Measurements from ENCODE around the gene UST. TPM values are rescaled to one million over a fixed set of nuclear protein-coding genes. Genes with fewer than 3 reads are reported as not detected.
"Not testable (repeated sequence)": the region's sequence is repeated elsewhere in the genome, so short reads cannot be mapped to it uniquely, and the experiment has no call there.

The UST gene
- total RNA-seq, 2 experiments from 2014 or later, result 0.29 to 0.50 TPM

- DNase-seq, result no peak
- CTCF ChIA-PET, result no interaction called here
- Mint-ChIP-seq H3K4me1 (no peaks in the 10 kb centered on the region), H3K27me3 (no peaks in the 10 kb centered on the region), H3K9me3 (no peaks in the 10 kb centered on the region), H3K36me3 (ENCODE audit: low read depth) (no peaks in the 10 kb centered on the region), H3K4me3 (no peak overlapping the region), H3K27ac (no peak overlapping the region)
- POLR2A ChIA-PET, result no interaction called here
Measured at GRCh38 chr6:148845464-148845863, 98.6 kb downstream of the UST start.

DNA sequence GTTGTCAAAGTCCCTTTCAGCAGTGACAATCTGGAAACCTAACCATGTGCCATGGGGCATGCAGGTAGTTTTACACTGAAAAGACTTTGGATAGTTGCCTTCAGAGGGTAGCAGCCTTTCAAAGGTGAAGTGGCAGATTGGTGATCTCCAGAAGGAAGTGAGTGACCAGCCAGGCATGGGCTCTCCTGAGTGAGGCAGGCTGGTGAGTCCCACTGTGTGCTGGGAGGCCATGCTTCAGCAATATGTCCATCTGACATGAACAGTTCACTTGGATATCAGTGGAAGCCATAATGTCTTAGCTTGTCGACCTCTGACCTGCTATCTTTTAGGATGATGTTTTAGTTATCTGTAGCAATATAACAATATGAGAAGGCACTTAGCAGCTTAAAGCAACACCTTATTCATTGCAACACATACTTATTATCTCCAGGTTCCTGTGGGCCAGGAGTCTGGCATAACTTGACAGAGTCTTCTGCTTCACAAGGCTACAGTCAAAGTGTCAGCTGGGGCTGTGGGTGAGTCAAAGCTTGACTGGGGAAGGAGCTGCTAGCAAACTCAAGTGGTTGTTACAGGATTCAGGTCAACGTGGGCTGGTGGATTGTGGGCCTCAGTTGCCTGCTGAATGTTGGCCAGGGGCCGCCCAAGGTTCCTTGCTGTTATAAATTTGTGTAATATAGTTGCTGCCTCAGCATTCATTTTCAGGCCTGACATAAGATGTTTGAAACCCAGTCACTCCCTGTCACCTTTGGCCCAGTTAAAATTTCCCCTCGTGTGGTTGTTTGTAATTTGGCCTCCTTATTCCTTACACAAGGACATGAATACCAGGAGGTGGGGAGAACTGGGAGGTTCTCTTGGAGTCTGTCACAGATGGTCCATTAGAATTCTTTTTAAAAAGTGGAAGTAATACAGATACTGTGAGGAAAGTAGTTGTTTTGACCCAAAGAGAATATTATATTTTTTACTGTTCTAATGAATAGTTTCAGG, 100.2 kb downstream of the UST start:
- no peaks in the 10 kb centered on the region for H3K36me3 Mint-ChIP-seq (ENCODE audit: low read depth)

GRCh38 chr6:148848915-148849314, 102.1 kb downstream of the UST start:
- no peak for DNase-seq
- H3K27me3 Mint-ChIP-seq, result peaks cover 2% of the 10 kb centered on the region
- no peaks in the 10 kb centered on the region for H3K4me1 Mint-ChIP-seq
- H3K36me3 Mint-ChIP-seq (ENCODE audit: low read depth), result no peaks in the 10 kb centered on the region
- CTCF ChIA-PET, result no interaction called here
- H3K9me3 Mint-ChIP-seq, result no peaks in the 10 kb centered on the region
- H3K27ac Mint-ChIP-seq, result no peak overlapping the region
- POLR2A ChIA-PET, result no interaction called here
- no peak overlapping the region for H3K4me3 Mint-ChIP-seq

More for the DNA sequence above, 100.2 kb downstream of the UST start:
- no peak overlapping the region for H3K27ac Mint-ChIP-seq
- ChIA-PET POLR2A (no interaction called here), CTCF (interaction anchor here (0.9 kb wide), 1 partner anchor 9 kb away, joined by 3 read pairs; no protein-coding TSS in a partner anchor)
- no peaks in the 10 kb centered on the region for H3K9me3 Mint-ChIP-seq
- H3K27me3 Mint-ChIP-seq, result peaks cover 2% of the 10 kb centered on the region
- H3K4me3 Mint-ChIP-seq, result no peak overlapping the region
- no peak for DNase-seq
- no peaks in the 10 kb centered on the region for H3K4me1 Mint-ChIP-seq

GRCh38 chr6:148849449-148849848, 102.6 kb downstream of the UST start:
- CTCF ChIA-PET, result not testable (repeated sequence)

DNA sequence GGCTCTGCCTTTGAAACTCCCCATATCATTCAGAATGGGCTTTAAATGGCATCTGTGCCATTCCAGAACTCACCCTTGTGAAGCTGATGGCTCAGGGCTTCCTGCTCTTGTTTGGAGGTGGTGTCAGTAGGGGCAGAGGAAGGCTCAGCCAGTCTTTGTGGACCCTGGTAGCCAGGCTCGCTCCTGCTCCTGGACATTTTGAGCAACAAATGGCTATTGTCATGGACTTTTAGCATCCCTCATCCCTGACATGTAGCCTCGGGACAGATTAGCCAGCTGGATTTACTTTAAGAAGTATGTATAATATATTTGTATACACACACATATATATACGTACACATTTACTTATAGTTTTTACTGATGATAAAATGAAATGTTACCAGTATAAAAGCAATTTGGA, 104.1 kb downstream of the UST start:
- POLR2A ChIA-PET, result no interaction called here
- no peaks in the 10 kb centered on the region for H3K4me1 Mint-ChIP-seq
- peaks cover 6% of the 10 kb centered on the region for H3K27me3 Mint-ChIP-seq
- no peak for DNase-seq
- H3K4me3 Mint-ChIP-seq, result no peak overlapping the region
- no peaks in the 10 kb centered on the region for H3K36me3 Mint-ChIP-seq (ENCODE audit: low read depth)
- CTCF ChIA-PET, result no interaction called here
- H3K9me3 Mint-ChIP-seq, result no peaks in the 10 kb centered on the region
- H3K27ac Mint-ChIP-seq, result no peak overlapping the region

More at GRCh38 chr6:148849449-148849848, 102.6 kb downstream of the UST start:
- H3K9me3 Mint-ChIP-seq; POLR2A ChIA-PET; H3K27me3 Mint-ChIP-seq; H3K4me3 Mint-ChIP-seq; DNase-seq; H3K36me3 Mint-ChIP-seq (ENCODE audit: low read depth); H3K4me1 Mint-ChIP-seq; H3K27ac Mint-ChIP-seq: not testable (repeated sequence)

DNA sequence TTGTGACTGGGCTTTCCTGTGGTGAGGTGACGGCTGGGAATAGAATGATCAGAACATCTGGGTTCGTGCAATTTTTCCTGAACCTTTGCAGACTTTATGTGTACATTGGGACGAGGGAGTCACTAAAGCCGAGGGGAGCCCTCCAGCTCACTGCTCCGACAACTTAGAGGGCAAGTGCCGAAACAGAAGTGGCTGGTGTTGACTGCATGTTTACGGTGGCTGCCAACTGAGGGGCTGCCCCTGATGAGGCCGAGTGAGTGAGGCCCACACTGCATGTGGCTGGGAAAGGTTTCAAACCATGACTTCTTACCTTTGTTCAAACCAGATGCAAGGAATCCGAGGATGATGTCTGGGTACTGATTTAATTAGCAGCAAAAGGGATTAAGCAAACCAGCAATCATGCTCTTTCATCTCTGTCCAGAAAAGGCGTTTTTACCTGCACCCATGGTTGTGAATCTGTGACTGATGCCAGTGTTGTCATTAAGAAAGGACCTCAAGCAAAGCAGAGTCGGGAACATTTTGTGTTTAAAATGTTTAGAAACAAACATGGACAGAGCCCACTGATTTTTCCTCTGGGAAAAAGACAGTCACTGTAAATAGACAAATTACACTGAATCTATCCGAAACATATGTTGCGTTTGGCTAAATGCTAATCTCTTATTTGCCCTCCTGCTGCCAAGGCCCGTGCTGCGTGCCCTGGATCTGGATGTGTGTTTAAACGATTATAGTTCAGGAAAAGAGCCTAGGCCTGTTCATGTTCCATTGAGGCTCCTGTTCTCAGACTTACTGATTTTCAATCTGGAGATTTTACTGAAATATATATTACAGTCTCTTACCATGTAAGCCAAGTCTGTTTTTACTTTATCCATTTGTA, 105.1 kb downstream of the UST start:
- no peaks in the 10 kb centered on the region for H3K9me3 Mint-ChIP-seq
- no peak overlapping the region for H3K4me3 Mint-ChIP-seq
- ChIA-PET POLR2A (no interaction called here), CTCF (no interaction called here)
- H3K27ac Mint-ChIP-seq, result no peak overlapping the region
- H3K36me3 Mint-ChIP-seq (ENCODE audit: low read depth), result no peaks in the 10 kb centered on the region
- no peaks in the 10 kb centered on the region for H3K4me1 Mint-ChIP-seq
- DNase-seq, result no peak
- H3K27me3 Mint-ChIP-seq, result peaks cover 6% of the 10 kb centered on the region

DNA sequence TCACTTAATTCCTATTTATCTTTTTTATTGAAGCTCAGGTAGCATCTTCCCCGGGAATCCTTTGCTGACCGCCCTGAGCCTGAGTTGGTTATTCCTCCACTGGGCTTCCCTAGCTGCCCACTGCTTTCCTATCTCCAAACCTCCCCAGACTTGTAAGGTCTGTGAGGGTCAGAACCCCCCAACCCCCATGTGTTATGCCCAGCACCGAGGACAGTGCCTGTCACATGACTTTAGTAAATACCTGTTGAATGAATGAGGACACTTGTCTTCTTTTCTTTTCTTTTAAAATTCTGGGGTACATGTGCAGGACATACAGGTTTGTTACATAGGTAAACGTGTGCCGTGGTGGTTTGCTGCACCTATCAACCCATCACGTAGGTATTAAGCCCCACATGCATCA, 105.9 kb downstream of the UST start:
- Mint-ChIP-seq H3K27me3 (peaks cover 6% of the 10 kb centered on the region), H3K9me3 (no peaks in the 10 kb centered on the region), H3K36me3 (ENCODE audit: low read depth) (no peaks in the 10 kb centered on the region), H3K4me1 (no peaks in the 10 kb centered on the region), H3K27ac (no peak overlapping the region), H3K4me3 (no peak overlapping the region)
- no peak for DNase-seq
- POLR2A ChIA-PET, result no interaction called here
- CTCF ChIA-PET, result no interaction called here

DNA sequence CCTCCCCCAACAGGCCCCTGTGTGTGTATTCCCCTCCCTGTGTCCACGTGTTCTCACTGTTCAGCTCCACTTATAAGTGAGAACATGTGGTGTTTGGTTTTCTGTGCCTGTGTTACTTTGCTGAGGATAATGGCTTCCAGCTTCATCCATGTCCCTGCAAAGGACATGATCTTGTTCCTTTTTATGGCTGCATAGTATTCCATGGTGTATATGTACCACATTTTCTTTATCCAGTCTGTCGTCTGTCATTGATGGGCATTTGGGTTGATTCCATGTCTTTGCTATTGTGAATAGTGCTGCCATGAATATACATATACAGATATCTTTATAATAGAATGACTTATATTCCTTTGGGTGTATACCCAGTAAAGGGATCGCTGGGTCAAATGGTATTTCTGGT, 106.3 kb downstream of the UST start:
- CTCF ChIA-PET; POLR2A ChIA-PET; H3K27me3 Mint-ChIP-seq; DNase-seq; H3K36me3 Mint-ChIP-seq (ENCODE audit: low read depth); H3K9me3 Mint-ChIP-seq; H3K27ac Mint-ChIP-seq; H3K4me1 Mint-ChIP-seq; H3K4me3 Mint-ChIP-seq: not testable (repeated sequence)

DNA sequence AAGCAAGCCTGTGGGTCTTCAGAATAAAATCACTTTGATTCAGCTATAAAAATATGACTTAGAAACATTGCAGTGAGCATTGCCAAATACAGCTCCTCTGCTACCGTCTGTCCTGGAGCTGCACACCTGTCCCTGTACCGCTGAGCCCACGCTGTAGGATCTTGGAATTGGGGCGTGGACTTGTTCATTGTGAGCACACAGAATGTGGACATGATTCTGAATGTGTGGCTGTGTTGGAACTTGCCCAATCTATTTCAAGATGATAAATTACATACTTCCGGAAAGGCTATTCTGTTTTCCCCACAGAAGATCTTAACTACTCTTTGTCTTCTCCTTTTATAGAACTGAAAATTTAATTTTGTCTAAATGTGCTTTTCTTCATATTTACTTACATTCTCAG, 107.3 kb downstream of the UST start:
- POLR2A ChIA-PET, result no interaction called here
- CTCF ChIA-PET, result no interaction called here
- peaks cover 6% of the 10 kb centered on the region for H3K27me3 Mint-ChIP-seq
- no peaks in the 10 kb centered on the region for H3K36me3 Mint-ChIP-seq (ENCODE audit: low read depth)
- no peaks in the 10 kb centered on the region for H3K9me3 Mint-ChIP-seq
- H3K4me3 Mint-ChIP-seq, result no peak overlapping the region
- DNase-seq, result no peak
- H3K4me1 Mint-ChIP-seq, result no peaks in the 10 kb centered on the region
- H3K27ac Mint-ChIP-seq, result no peak overlapping the region

DNA sequence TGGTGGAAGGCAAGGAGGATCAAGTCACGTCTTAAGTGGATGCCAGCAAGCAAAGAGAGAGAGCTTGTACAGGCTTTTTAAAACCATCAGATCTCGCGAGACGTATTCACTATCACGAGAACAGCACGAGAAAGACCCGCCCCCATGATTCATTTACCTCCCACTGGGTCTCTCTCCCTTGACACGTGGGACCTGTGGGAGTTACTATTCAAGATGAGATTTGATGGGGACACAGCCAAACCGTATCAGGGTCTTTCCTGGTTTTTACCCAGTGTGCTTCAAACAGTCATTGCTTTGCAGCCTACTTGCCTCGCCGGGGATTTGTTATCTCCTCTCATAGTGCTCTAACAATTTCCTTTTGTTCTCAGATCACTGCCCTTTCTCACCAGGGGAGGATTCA, 108.2 kb downstream of the UST start:
- ChIA-PET POLR2A (no interaction called here), CTCF (no interaction called here)
- H3K27me3 Mint-ChIP-seq, result peaks cover 6% of the 10 kb centered on the region
- no peaks in the 10 kb centered on the region for H3K4me1 Mint-ChIP-seq
- no peaks in the 10 kb centered on the region for H3K9me3 Mint-ChIP-seq
- H3K36me3 Mint-ChIP-seq (ENCODE audit: low read depth), result no peaks in the 10 kb centered on the region
- no peak overlapping the region for H3K4me3 Mint-ChIP-seq
- H3K27ac Mint-ChIP-seq, result no peak overlapping the region
- DNase-seq, result no peak

GRCh38 chr6:148855744-148856143, 108.9 kb downstream of the UST start:
- Mint-ChIP-seq H3K9me3 (no peaks in the 10 kb centered on the region), H3K36me3 (ENCODE audit: low read depth) (no peaks in the 10 kb centered on the region), H3K27ac (no peak overlapping the region), H3K4me1 (no peaks in the 10 kb centered on the region), H3K27me3 (peaks cover 6% of the 10 kb centered on the region), H3K4me3 (no peak overlapping the region)
- no peak for DNase-seq
- CTCF ChIA-PET, result interaction anchor here (0.8 kb wide), 1 partner anchor 33 kb away, joined by 3 read pairs; no protein-coding TSS in a partner anchor
- POLR2A ChIA-PET, result no interaction called here

DNA sequence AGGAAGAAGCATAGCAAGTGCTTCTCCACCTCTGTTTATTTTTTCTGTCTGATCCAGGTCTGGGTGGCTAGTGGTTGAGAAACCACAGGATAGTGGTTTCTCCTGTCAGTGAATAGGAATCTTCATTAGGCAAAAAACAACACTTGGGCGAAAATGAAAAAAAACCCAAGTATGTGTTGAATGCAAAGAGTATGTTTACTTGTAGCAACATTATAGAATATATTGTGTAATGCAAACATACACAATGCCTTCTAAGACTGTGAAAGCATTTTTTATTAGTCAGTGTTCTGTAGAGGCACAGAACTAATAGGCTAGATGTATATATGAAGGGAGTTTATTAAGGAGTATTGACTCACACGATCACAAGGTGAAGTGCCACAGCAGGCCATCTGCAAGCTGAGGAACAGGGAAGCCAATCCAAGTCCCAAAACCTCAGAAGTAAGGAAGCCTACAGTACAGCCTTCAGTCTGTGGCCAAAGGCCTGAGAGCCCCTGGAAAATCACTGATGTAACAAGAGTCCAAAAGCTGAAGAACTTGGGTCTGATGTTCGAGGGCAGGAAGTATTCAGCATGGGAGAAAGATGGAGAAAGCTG, 111.1 kb downstream of the UST start:
- POLR2A ChIA-PET, result no interaction called here
- CTCF ChIA-PET, result no interaction called here
- H3K27ac Mint-ChIP-seq, result no peak overlapping the region
- H3K36me3 Mint-ChIP-seq (ENCODE audit: low read depth), result no peaks in the 10 kb centered on the region
- H3K9me3 Mint-ChIP-seq, result no peaks in the 10 kb centered on the region
- H3K4me1 Mint-ChIP-seq, result no peaks in the 10 kb centered on the region
- H3K27me3 Mint-ChIP-seq, result peaks cover 5% of the 10 kb centered on the region
- DNase-seq, result no peak
- no peak overlapping the region for H3K4me3 Mint-ChIP-seq

DNA sequence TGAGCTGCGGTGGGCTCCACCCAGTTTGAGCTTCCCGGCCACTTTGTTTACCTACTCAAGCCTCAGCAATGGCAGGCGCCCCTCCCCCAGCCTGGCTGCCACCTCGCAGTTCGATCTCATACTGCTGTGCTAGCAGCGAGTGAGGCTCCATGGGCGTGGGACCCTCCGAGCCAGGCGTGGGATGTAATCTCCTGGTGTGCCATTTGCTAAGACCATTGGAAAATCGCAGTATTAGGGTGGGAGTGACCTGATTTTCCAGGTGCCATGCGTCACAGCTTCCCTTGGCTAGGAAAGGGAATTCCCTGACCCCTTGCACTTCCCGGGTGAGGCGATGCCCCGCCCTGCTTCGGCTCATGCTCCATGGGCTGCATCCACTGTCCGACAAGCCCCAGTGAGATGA, 117.3 kb downstream of the UST start:
- H3K27me3 Mint-ChIP-seq; DNase-seq; H3K27ac Mint-ChIP-seq; H3K9me3 Mint-ChIP-seq; POLR2A ChIA-PET; CTCF ChIA-PET; H3K36me3 Mint-ChIP-seq (ENCODE audit: low read depth); H3K4me1 Mint-ChIP-seq; H3K4me3 Mint-ChIP-seq: not testable (repeated sequence)
